ENCODE measurements around the gene RAPGEF2.
"Not testable (repeated sequence)": the region's sequence is repeated elsewhere in the genome, so short reads cannot be mapped to it uniquely, and the experiment has no call there.

The RAPGEF2 gene

GRCh38 chr4:159169404-159170302 is 66.8 kb downstream of the RAPGEF2 start:
- DNase-seq: no peak

- no peak for DNase-seq
These were observed 68.4 kb downstream of the RAPGEF2 start for GRCh38 chr4:159171287-159171686.

- DNase-seq: no peak
These were observed 71.0 kb downstream of the RAPGEF2 start for GRCh38 chr4:159173886-159174285.

GRCh38 chr4:159174645-159175084 is 71.8 kb downstream of the RAPGEF2 start:
- no peak for DNase-seq

- DNase-seq: peak; percentile 55
These were observed 72.5 kb downstream of the RAPGEF2 start for GRCh38 chr4:159175085-159175988.

GRCh38 chr4:159175989-159176375 is 73.1 kb downstream of the RAPGEF2 start:
- DNase-seq: no peak

GRCh38 chr4:159177265-159178150 is 74.6 kb downstream of the RAPGEF2 start:
- DNase-seq: no peak

- DNase-seq: no peak
These were observed 75.3 kb downstream of the RAPGEF2 start for GRCh38 chr4:159178151-159178546.

GRCh38 chr4:159178979-159179969 is 76.4 kb downstream of the RAPGEF2 start:
- DNase-seq: no peak

GRCh38 chr4:159183885-159184605 is 81.2 kb downstream of the RAPGEF2 start:
- DNase-seq: not testable (repeated sequence)

- DNase-seq: no peak
These were observed 82.7 kb downstream of the RAPGEF2 start for GRCh38 chr4:159185591-159186023.

GRCh38 chr4:159188646-159189045 is 85.8 kb downstream of the RAPGEF2 start:
- no peak for DNase-seq

GRCh38 chr4:159190651-159191050 is 87.8 kb downstream of the RAPGEF2 start:
- DNase-seq: no peak

GRCh38 chr4:159191989-159192388 is 89.1 kb downstream of the RAPGEF2 start:
- DNase-seq: no peak

- no peak for DNase-seq
These were observed 90.3 kb downstream of the RAPGEF2 start for GRCh38 chr4:159193046-159193620.

GRCh38 chr4:159195361-159195769 is 92.5 kb downstream of the RAPGEF2 start:
- DNase-seq: no peak

GRCh38 chr4:159197260-159197884 is 94.5 kb downstream of the RAPGEF2 start:
- no peak for DNase-seq

- no peak for DNase-seq
These were observed 95.0 kb downstream of the RAPGEF2 start for GRCh38 chr4:159197885-159198269.

- DNase-seq: no peak
These were observed 96.9 kb downstream of the RAPGEF2 start for GRCh38 chr4:159199826-159200225.

GRCh38 chr4:159201168-159201567 is 98.3 kb downstream of the RAPGEF2 start:
- no peak for DNase-seq
